HEK293 (cell line): ENCODE measurements around the gene MALSU1.

Source experiments
- CTCF ChIA-PET: fragments of 350-600 bp; formaldehyde crosslinking; extraction: SDS; loops from one replicate; lab custom pipeline; 2021; ENCODE audit warnings: antibody characterized with exemption; lab: Yijun Ruan, JAX
- POLR2A ChIA-PET: fragments of 300-600 bp; formaldehyde crosslinking; extraction: SDS; loops from one replicate; lab custom pipeline; 2020; ENCODE audit warnings: antibody characterized with exemption, inconsistent platforms; lab: Yijun Ruan, JAX
- H3K27ac ChIP-seq: fragments of 200-500 bp; sonication (Bioruptor generic); 2 replicates; pipeline ENCODE4 v1.5.1; 2014; ENCODE audit warnings: low read depth, low read length, control low read depth, inconsistent platforms; ENCODE audit errors: extremely low read depth
- H3K36me3 ChIP-seq, 2 experiments: fragments of 200-500 bp in 1 of 2; sonication (Bioruptor generic) in 1 of 2; 1 replicate in 1 of 2; 2 replicates in 1 of 2; pipeline ENCODE4 v1.5.1; 2014 to 2017; ENCODE audit warnings: inconsistent platforms in 2 of 2, low read length in 2 of 2; ENCODE audit not compliant: control insufficient read depth in 2 of 2, insufficient read depth in 1 of 2
- H3K4me1 ChIP-seq: fragments of 200-500 bp; sonication (Bioruptor generic); 2 replicates; pipeline ENCODE4 v1.5.1; 2014; ENCODE audit warnings: mild to moderate bottlenecking, low read length, inconsistent platforms; ENCODE audit not compliant: control insufficient read depth, insufficient read depth
- H3K4me3 ChIP-seq: 2 replicates; pipeline ENCODE4 v1.5.1; 2011; ENCODE audit warnings: low read depth, mild to moderate bottlenecking, control low read depth, low read length, moderate library complexity
- H3K9me3 ChIP-seq: fragments of 200-500 bp; sonication (Bioruptor generic); 2 replicates; pipeline ENCODE4 v1.5.1; 2014; ENCODE audit warnings: low read depth, low read length, inconsistent platforms; ENCODE audit not compliant: control insufficient read depth, insufficient read depth
- ELK4 ChIP-seq: IDR thresholded peaks from 2 replicates; pipeline ENCODE4 v1.6.1; 2011; ENCODE audit warnings: mild to moderate bottlenecking, low read depth, low read length, borderline replicate concordance
- KLF1 ChIP-seq: fragments of 450-650 bp; formaldehyde crosslinking; IDR thresholded peaks from 2 replicates; pipeline ENCODE4 v1.5.1; 2016; ENCODE audit warnings: missing biosample characterization, missing genetic modification characterization
- PRDM10 ChIP-seq: fragments of 450-650 bp; formaldehyde crosslinking; IDR thresholded peaks from 2 replicates; pipeline ENCODE4 v1.5.1; 2016; ENCODE audit warnings: missing biosample characterization, missing genetic modification characterization
- REPIN1 ChIP-seq: fragments of 450-650 bp; formaldehyde crosslinking; IDR thresholded peaks from 2 replicates; pipeline ENCODE4 v1.5.1; 2017; ENCODE audit warnings: missing biosample characterization, missing genetic modification characterization, low read depth
- SETDB1 ChIP-seq: IDR thresholded peaks from one replicate; pipeline ENCODE4 v1.6.1; 2017; ENCODE audit warnings: mild to moderate bottlenecking, low read length, moderate library complexity, mixed read lengths; ENCODE audit not compliant: insufficient read length
- TCF7L2 ChIP-seq: IDR thresholded peaks from 2 replicates; pipeline ENCODE4 v1.6.1; 2011; ENCODE audit warnings: low read depth, mild to moderate bottlenecking, inconsistent platforms, low read length, moderate library complexity, borderline replicate concordance
- WT1 ChIP-seq: fragments of 450-650 bp; formaldehyde crosslinking; IDR thresholded peaks from 2 replicates; pipeline ENCODE4 v1.5.1; 2016; ENCODE audit warnings: missing biosample characterization, missing genetic modification characterization
- ZBTB26 ChIP-seq: fragments of 450-650 bp; formaldehyde crosslinking; optimal IDR thresholded peaks from 2 replicates; pipeline ENCODE3; 2016; ENCODE audit warnings: missing biosample characterization, mild to moderate bottlenecking, missing genetic modification characterization
- ZBTB49 ChIP-seq: fragments of 450-650 bp; formaldehyde crosslinking; IDR thresholded peaks from 2 replicates; pipeline ENCODE4 v1.5.1; 2016; ENCODE audit warnings: missing biosample characterization, missing genetic modification characterization, low read depth
- ZBTB7A ChIP-seq: fragments of 450-650 bp; formaldehyde crosslinking; IDR thresholded peaks from 2 replicates; pipeline ENCODE4 v1.5.1; 2016; ENCODE audit warnings: low read depth, missing biosample characterization, missing genetic modification characterization
- ZNF302 ChIP-seq: fragments of 450-650 bp; formaldehyde crosslinking; IDR thresholded peaks from 2 replicates; pipeline ENCODE4 v1.5.1; 2016; ENCODE audit warnings: missing biosample characterization, missing genetic modification characterization, low read depth
- ZNF311 ChIP-seq: fragments of 450-650 bp; formaldehyde crosslinking; IDR thresholded peaks from 2 replicates; pipeline ENCODE4 v1.5.1; 2017; ENCODE audit warnings: missing biosample characterization, missing genetic modification characterization, borderline replicate concordance
- ZNF366 ChIP-seq: fragments of 450-650 bp; formaldehyde crosslinking; conservative IDR thresholded peaks from 2 replicates; pipeline ENCODE4 v1.5.1; 2016; ENCODE audit warnings: missing biosample characterization, missing genetic modification characterization
- ZNF501 ChIP-seq: fragments of 450-650 bp; formaldehyde crosslinking; IDR thresholded peaks from 2 replicates; pipeline ENCODE4 v1.5.1; 2016; ENCODE audit warnings: missing biosample characterization, missing genetic modification characterization
- ZNF596 ChIP-seq: fragments of 450-650 bp; IDR thresholded peaks from 2 replicates; pipeline ENCODE4 v1.5.0; 2018; ENCODE audit warnings: missing biosample characterization, mild to moderate bottlenecking, missing genetic modification characterization, moderate library complexity
- ZNF610 ChIP-seq: fragments of 450-650 bp; formaldehyde crosslinking; IDR thresholded peaks from 2 replicates; pipeline ENCODE4 v1.5.1; 2016; ENCODE audit warnings: missing biosample characterization, missing genetic modification characterization, borderline replicate concordance
- ZNF658 ChIP-seq: fragments of 450-650 bp; formaldehyde crosslinking; IDR thresholded peaks from 2 replicates; pipeline ENCODE4; 2016; ENCODE audit warnings: missing biosample characterization, missing genetic modification characterization
- ZNF670 ChIP-seq: fragments of 450-650 bp; formaldehyde crosslinking; IDR thresholded peaks from 2 replicates; pipeline ENCODE4 v1.5.1; 2016; ENCODE audit warnings: missing biosample characterization, missing genetic modification characterization, low read depth
- ZNF701 ChIP-seq: fragments of 450-650 bp; formaldehyde crosslinking; IDR thresholded peaks from 2 replicates; pipeline ENCODE4 v1.5.1; 2016; ENCODE audit warnings: missing biosample characterization, missing genetic modification characterization

The MALSU1 gene

GRCh38 chr7:23336799-23337283 lies 37.7 kb downstream of the MALSU1 start:
- Histone ChIP-seq H3K9me3 (no peaks in the 10 kb centered on the region; the same call in 1 of the 2 replicates), H3K36me3 (peaks cover 29 to 71% of the 10 kb centered on the region in 2 experiments), H3K4me3 (no peak overlapping the region)
- ChIA-PET CTCF (interaction anchor here (0.7 to 1.6 kb wide), 3 partner anchors 10 to 63 kb away, joined by 4 read pairs; no protein-coding TSS in a partner anchor), POLR2A (no interaction called here)
- TF ChIP-seq ZNF596 (tag by site-specific recombination) (no peak), KLF1 (tag by site-specific recombination) (no peak), ZNF311 (no peak), ELK4 (no peak), ZNF501 (tag by site-specific recombination) (no peak), ZBTB26 (no peak), ZNF366 (no peak), TCF7L2 (no peak), REPIN1 (tag by site-specific recombination) (no peak), ZNF658 (tag by site-specific recombination) (no peak), PRDM10 (tag by site-specific recombination) (no peak), SETDB1 (no peak), ZNF701 (tag by site-specific recombination) (no peak), ZNF302 (tag by site-specific recombination) (no peak), WT1 (tag by site-specific recombination) (no peak), ZNF610 (tag by site-specific recombination) (no peak), ZBTB7A (tag by site-specific recombination) (no peak), ZNF670 (tag by site-specific recombination) (no peak), ZBTB49 (tag by site-specific recombination) (no peak)
- TF ChIP-seq, all 188 proteins: peak for 0
- Histone ChIP-seq H3K27ac (no peak overlapping the region), H3K4me1 (peaks cover 36% of the 10 kb centered on the region)
